GM19238 (cell line): Measurements from ENCODE around the gene PKM.
"Not testable (repeated sequence)": the region's sequence is repeated elsewhere in the genome, so short reads cannot be mapped to it uniquely, and the experiment has no call there.

ENCODE experiments used
- DNase-seq: peaks from one replicate; pipeline ENCODE4 v3.0.0; 2011; ENCODE audit warnings: low spot score; ENCODE audit not compliant: insufficient read length

Gene PKM

DNA sequence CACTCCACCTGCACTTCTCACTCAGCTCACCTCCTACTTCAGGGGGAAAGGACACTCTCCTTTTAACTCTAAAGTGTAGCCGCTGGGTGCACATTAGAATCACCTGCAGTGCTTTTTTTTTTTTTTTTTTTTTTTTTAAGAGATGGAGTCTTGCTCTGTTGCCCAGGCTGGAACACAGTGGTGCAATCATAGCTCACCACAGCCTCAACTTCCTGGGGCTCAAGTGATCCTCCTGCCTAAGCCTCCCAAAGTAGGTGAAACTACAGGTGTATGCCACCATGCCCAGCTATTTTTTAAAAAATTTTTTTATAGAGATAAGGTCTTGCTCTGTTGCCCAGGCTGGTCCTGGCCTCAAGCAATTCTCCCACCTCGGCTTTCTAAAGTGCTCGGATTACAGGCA lies 54.2 kb downstream of the PKM start:
- no peak for DNase-seq

DNA sequence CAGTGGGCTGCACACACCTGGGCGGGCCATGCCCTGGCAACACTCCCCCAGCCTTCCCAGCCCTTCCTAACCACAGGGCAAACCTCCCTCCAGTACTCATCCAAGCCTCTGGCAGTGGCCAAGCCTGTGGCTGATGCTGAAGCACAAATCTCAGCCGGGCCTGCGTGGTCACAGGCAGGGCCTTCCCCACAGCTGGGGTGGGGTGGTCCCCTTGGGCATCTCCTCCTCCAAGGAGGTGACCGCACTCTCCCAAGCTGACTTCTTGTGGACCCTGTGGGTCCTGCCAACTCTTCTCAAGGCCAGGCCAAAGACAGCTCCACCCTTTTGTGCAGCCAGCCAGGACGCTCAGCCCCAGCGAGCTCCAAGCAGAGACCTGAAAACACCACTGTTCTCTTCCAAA lies 54.8 kb downstream of the PKM start:
- no peak for DNase-seq

DNA sequence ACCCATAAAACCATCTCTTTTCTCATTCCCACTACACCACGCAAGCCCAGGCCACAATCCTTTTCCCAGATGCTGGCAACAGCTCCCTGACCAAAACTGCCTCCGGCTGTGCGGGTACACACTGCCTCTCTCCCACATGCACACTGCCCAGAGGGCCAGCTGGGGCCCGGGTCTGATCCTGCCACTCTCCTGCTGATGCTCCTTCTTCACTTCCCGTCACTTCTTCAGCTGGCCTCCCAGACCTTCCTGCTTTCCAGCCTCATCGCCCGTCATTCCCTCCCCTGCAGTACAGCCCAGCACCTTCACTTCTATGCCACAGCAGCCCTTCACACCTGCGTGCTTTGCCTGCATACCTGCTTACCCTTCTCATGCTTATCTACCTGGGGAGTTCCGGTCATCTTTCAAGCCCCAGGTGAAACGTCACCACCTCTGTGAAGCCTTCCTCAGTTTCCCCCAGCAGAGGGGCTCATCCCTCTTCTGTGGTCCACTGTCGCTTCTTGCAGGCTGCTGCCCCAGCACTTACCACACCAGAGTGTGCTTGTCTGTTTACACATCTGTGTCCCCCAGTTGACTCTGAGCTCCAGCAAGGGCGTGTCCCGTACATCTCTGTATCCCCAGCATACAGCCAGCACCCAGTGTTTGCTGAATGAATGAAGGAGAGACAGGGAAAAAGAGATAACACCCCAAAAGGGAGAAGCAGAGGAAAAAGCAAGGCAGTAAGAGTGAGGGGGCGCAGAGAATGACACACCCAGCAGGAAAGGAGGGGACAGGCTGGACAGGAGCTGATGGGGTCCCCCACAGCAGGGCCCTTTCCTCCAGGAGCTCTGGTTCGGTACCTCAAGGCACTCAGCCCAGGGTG lies 55.6 kb downstream of the PKM start:
- DNase-seq: no peak

DNA sequence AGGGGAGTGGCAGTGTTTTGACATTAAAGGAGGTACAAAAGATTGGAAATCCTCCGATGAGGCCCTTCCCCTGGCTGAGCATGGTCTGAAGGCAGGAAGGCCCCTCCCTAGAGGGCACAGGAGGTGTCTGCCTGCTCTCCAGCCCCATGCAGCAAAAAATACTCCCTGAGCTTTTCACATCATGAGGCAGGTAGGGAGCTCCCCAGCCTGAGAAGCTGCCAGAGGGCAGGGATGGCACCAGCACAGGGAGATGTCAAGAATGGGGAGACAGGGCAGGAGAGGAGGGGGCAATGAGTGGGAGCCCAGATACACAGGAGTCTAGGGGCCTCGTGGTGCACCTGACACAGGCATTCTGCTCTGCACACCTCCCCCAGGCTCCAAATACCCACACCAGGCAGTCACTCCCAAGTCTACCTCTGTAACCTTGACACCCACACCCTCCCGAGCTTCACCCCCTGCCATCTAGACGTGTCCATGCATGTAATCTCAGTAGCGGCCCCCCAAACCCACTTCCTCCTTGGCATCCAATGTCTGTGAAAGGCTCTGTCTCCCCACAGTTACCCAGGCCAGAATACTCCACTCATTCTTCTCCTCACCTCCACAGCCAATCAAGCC lies 56.3 kb downstream of the PKM start:
- no peak for DNase-seq

DNA sequence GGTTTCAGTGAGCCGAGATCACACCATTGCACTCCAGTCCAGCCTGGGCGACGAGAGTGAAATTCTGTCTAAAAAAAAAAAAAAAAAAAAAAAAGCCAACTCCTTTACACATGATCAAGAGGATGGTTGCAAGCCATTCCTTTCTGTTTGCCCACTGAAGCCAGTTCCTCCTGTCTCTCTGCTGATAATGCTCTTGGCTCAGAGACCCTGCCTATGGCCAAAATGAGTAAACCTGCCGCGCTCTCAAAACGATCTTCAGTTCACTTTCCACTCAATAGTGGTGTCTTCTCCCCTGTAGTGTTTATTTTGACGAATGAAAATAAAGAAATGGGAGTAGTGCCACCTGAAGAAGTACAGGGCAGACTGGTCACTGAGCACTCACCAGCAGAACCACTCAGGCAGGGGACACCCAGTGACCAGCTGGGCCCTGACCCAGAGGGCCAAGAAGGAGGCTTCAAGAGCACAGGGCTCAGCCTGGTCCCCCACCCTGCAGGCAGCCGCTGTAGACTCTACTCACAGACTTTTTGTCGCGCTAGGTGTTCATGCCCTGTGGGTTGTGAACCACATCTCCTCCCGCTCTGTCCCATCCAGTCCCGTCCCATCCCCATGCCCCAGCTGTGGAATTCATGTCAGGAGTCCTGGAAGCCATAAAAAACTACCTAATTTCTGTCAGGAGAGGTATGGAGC lies 57.0 kb downstream of the PKM start:
- no peak for DNase-seq

DNA sequence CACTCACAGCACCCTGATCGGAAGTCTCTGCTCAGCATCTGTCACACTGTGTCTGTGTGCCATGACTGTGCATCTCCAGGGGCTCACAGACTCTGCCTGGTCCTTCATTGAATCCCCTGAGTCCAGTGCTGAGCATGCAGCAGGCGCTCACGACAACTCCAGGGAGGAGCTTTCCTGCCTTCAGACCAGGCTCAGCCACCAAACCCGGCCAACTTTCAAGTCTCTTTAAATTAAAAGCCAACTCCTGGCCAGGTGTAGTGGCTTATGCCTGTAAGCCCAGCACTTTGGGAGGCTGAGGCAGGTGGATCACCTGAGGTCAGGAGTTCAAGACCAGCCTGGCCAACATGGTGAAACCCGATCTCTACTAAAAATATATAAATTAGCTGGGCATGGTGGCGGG lies 57.6 kb downstream of the PKM start:
- no peak for DNase-seq

DNA sequence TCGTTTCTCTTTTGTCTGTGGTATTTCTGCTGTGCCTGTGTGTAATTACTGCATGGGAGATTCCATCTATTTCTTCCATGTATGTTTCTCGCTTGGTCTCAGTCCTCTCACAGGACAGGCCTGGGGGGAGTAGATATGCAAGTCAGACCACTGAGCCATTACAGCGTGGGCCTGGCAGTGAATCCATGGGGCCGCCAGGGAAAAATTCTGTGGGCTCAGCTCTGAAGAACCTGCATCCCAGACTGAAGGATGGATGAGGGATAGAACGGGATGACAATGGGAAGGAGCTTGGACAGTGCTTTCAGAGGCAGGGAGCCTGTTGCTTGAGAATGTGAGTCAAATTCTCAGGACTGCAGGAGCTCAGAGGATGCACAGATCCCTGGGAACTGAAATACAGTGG lies 58.2 kb downstream of the PKM start:
- DNase-seq: no peak

DNA sequence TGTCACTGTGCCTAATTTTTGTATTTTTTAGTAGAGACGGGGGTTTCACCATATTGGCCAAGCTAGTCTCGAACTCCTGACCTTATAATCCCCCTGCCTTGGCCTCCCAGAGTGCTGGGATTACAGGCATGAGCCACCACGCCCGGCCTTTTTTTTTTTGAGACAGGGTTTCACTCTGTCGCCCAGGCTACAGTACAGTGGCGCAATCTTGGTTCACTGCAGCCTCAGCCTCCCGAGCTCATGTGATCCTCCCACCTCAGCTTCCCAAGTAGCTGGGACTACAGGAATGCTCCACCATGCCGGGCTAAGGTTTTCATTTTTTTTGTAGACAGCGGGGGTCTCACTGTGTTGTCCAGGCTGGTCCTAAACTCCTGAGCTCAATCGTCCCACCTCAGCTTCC lies 59.0 kb downstream of the PKM start:
- DNase-seq: not testable (repeated sequence)

DNA sequence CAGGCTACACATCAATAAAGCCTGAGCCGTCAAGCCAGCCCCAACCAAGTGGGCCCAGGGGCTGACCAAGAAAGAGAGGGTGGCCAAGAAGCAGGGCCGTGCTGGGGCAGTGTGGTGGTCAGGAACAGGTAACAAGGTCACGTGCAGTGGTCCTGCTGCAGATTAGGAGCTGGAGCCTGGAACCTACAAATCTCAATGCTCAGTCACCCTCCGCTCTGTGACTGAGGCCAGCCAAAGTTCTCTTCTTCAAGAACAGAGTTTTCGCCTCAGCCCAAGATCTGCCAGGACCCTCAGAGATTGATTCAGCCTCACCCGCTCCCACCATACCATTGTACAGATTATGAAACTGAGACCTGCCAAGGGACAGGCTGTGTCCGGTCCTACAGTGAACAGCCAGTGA lies 60.3 kb downstream of the PKM start:
- DNase-seq: no peak

DNA sequence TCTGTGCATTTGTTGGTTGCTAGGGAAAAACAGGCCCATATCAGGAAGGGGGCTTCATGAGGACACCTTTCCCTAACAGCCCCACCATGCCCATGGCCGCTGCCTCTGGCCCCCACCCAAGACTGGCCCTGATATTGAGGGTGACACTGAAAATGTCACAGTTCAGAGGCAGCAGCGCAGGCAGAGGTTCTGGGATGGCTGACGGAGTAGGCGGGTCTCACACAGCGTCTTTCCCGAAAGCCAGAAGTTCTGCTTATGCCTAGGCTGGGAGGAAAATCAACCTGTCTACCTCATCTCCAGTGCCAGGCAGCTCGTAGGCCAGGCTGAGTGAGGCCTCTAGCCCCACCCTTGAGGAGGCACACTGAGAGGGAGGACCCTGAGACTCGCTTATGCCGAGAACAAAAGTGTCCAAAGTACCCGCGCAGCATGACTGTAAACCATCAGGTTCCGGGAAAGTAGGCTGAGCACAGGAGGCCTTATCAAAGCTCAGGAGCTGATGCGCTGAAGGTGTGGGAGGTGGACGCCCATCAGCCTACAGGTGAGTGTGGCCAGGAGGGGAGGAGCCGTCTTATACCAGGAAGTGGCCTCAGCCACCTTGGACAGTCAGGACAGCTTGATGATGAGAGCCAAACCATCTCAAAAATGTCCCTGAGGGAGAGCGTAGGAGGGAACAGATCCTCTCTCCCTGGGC lies 60.9 kb downstream of the PKM start:
- DNase-seq: no peak

DNA sequence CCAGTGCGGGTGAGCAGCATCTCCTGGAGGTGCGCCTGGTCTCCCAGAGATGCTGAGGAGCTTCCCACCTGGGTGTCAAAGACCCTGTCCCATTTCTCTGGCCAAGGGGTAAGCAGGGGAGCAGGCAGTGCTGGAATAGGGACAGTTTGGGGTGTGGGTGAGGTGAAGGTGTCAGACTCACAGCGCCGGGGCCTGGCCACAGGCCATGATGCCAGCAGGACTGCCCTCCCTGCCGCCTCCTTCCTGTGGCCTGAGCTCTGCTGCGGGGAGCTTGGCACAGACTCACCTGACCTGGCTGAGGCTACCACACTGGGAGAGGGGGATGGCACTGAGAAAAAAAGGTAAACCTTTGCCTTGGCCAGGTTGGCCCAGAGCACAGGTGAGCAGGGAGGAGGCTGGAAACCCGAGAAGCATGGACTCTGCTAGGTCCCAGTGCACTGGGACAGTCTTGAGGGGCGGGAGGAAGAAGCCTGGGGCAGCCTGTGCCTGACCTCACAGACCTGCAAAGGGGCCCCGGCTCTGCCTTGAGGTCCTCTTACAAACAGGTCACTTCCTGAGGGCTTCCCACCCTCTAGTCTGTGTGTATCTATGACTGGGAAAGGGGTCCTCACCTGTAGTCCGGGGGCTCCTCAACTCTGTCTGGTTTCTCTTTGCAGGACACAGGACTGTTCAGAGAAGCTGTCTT lies 61.6 kb downstream of the PKM start:
- no peak for DNase-seq

DNA sequence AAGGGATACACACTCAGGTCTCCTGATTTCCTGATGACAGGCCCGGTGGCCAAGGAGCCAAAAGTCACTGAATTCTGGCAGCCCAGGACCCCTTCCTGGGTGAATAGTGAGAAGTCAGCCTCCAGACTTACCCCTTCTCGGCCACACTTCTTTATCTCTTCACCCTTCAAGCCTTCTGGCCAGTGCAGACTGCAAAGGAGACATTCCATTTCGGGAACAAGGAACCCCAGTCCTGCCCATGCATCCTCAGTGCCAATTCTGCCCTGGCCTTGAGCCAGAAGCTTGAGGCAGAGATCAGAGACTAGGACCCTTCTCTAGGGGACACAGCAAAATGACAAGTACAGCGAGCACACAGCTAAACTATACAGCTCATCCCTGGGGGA lies 62.2 kb downstream of the PKM start:
- DNase-seq: no peak

DNA sequence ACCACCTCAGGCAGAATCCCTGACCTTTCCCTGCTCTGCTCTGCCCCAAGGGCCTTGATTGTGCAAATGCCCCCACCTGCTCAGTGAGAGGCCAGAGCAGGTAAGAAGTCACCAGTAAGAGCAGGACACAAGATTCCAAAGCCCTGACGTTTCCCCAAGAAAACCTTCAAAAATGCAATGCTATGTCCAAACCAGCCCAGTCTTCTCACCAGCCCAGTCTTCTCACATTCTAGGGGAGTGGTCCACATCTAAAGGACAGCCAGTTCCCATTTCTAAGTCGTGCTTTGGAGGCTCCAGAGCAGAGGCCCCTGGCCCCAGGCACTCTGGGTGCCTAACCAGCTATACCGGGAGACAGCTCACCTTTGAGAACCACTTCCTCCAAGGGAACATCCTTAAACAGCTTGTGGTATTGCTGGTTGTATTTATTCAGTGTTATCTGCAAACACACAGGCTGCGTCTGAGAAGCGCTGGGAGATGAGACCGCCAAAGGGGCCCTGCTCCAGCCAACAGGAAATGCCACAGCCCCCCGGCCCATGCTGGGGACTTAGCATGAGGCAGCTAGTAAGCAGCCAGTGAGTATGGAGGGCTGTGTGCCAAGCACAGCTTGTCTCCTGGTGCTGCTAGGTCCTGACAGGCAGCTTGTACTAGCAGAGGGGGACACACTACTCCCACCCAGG lies 62.7 kb downstream of the PKM start:
- DNase-seq: no peak

DNA sequence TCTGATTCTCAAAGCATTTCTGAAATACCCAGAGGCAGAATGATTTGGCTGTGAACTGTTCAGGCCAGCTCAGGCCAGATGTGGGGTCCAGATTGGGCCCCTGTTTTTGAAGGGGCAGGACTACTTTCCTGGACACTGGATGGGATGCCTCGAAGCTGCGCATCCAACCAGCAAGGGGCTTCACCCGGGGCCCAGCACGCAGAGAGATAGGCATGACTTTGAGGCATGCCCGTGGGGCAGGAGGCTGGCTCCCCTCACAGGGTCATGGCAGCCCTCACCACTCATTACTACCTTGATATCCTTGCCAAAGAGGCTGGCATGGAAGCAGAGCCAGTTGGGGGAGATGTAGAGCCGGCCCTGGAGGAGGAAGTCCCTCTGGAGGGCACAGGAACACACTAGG lies 63.5 kb downstream of the PKM start:
- DNase-seq: no peak

DNA sequence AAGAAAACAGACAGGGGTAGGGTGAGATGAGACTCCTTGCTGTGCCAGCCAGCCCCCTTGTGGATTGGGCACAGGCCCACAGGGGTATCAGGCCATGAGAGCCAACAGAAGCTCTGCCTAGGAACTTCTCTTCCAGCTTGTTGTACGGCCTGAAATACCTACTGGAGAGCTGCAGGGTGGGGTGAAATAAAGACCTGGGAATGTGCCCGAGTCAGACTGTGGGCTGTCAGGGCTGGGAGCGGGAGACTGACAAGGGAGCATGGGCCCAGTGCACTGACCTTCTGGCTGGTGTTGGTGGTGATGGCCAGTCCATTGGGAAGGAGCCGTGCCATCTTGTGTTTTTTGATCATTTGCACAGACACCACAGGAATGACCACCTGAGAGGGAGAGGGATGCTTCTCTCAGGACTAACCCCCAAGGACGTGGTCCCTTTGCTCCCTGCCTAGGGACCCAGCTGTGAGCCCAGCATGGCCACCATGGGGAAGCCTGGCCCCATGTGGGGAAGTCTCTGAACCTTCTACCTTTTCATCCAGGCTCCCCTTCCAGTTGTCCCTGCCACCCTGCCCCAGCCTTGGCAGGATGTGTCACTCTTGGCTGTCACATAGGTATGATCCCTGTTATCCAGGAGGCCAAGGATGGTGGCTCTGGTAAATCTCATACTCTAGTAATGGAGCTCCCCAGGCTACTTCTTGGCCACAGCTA lies 64.1 kb downstream of the PKM start:
- DNase-seq: no peak

DNA sequence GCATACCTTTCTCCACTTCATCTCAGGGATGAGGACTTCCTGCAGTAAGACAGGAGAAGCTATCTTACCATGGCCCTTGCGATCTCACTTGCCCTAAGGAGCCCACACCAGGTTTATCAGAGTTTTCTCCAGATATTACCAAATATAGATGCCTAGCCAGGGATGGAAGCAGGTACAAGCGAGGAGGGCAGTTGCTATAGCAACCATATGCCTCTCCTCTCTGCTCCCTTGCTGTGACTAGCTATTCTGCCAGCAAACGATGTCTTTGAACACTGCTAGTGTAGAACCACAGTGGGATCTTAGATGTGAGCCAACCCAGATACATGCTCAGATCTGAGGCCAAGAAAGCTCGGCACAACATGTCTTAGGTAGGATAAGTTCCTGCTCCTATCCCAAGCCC lies 67.3 kb downstream of the PKM start:
- DNase-seq: no peak

DNA sequence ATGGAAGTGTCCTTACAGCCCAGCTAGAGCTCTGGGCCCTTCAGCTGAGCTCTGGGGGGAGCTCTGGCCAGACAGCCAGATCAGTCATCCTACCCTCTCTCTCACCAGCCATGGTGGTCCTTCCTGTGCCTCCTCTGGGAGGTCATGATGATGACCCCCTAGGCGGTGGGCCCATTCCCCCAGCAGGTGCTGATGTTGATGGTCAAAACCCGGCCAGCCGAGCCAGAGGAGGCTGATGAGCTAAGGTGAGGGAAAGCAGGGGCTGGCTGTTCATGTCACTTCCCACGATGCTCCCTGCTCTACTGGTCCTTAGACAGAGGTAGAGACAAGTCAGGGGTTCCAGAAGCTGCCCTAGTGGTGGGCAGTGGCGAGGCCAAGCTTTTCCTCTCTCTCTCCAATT lies 68.4 kb downstream of the PKM start:
- no peak for DNase-seq

DNA sequence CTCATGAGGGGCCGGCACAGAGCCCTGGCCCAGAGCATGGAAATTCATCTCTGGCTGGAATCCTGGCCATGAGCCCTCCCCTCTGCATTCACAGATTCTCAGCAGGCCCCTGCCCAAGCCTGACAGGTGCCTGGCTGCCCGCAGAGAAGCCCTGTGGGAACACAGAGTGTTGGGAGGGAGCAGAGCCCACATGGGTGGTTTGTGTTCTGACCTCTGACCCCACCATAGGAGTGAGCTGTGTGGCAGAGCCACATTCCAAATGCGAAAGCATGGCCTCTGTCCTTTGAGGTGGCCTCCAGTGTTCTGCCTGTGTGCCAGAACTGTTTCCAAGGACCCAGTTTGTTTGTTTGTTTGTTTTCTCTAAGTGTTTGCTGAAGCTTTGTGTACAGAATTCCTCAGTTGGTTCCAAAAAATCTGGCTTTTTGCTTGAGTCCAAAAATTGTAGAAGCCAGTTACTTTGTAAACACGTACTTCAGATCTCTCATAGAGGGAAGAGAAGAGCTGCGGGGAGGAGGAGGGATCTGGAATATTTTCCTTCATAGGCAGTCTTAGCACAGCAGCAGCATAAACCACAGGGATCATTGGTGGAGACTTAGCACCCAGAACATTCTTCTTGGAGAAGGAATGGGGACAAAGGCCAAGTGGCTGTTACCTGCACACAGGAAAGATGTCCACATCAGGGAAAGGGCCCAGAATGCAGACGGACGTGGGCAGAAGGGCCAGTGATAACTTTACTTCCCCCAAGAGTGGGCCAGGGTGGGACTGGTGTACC lies 69.4 kb downstream of the PKM start:
- DNase-seq: no peak

DNA sequence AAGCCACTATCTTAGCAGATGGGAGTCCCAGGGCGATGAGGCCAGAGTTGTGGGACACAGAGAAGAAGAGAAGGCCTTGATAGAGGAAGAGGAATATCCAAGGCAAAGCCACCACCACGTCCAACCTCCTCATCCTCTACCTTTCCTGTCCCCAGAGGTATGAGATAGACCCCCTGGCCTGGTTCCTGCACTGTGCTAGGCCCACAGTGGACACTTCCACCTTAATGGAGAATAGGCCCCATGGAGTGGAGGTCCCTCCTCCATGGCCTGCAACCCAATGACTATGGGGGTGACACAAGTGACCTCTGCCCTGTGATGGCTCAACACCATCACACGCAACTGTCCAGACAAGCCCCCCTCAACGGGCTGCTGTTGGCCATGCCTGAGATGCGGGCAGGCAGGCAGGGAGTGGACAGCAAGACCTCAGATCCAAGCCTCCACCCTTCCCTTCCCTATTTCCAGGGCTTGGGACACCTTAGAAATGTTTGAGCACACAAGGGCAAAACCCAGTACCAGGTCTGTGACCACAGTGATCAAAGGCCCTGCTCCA lies 70.2 kb downstream of the PKM start:
- DNase-seq: no peak
